Left lung (tissue), 10 donors: ENCODE measurements around the gene KRTAP10-1. TPM values are rescaled to one million over a fixed set of nuclear protein-coding genes. Genes with fewer than 3 reads are reported as not detected.

Experiments used
- ATAC-seq: fragments of 200-7000 bp; cut with Tn5 transposase; one replicate; pipeline ENCODE4 v1.9.1; 2020; ENCODE audit warnings: moderate library complexity
- DNase-seq, 4 donors: peaks; one replicate each; pipeline ENCODE4 v3.0.0-alpha.2; 2013 to 2020
- H3K27ac ChIP-seq, 2 donors: fragments of 200-600 bp; sonication (generic) in 1 of 2; one replicate each; pipeline versions ENCODE4 v1.5.0 to v1.8.0; 2020 to 2021
- H3K27me3 ChIP-seq, 2 donors: fragments of 200-600 bp; sonication (generic) in 1 of 2; one replicate each; pipeline versions ENCODE4 v1.5.0 to v1.8.0; 2020 to 2021
- H3K36me3 ChIP-seq, 2 donors: fragments of 200-600 bp; sonication (generic) in 1 of 2; one replicate each; pipeline versions ENCODE4 v1.5.0 to v1.8.0; 2020 to 2021
- H3K4me1 ChIP-seq, 2 donors: fragments of 200-600 bp; one replicate each; pipeline ENCODE4 v1.8.0; 2021
- H3K4me3 ChIP-seq, 2 donors: fragments of 200-600 bp; sonication (generic) in 1 of 2; one replicate each; pipeline versions ENCODE4 v1.5.0 to v1.8.0; 2020 to 2021; ENCODE audit warnings: mild to moderate bottlenecking in 1 of 2
- H3K9me3 ChIP-seq, 2 donors: fragments of 200-600 bp; sonication (generic) in 1 of 2; one replicate each; pipeline versions ENCODE4 v1.5.0 to v1.8.0; 2020 to 2021
- intact Hi-C, 2 donors: fragments of 100-400 bp; cut with DNase I; formaldehyde crosslinking; loops; one replicate each; pipeline versions ENCODE4 v1.11.2 to v1.14.2; 2022
- polyA plus RNA-seq, 6 donors: library from polyadenylated mRNA; unstranded; fragments of 120-200 nt; gene quantifications; one replicate each; pipeline ENCODE4 v1.2.1, GENCODE V29; 2013; ENCODE audit not compliant: insufficient read length in 6 of 6
- total RNA-seq, 2 donors: library from RNA; stranded (reverse); fragmentation: NEBNext Ultra II Directional; extraction: Animal tissue kit (Norgen Biotek cat#: 25700); gene quantifications; one replicate each; pipeline ENCODE4 v1.2.1, GENCODE V29; 2021
- TF ChIP-seq, protein P1 (sequence below), 2 donors: fragments of 200-600 bp; sonication (generic) in 1 of 2; IDR thresholded peaks; one replicate each; pipeline versions ENCODE4 v1.5.0 to v1.8.0; 2021; ENCODE audit warnings: antibody characterized with exemption in 2 of 2
- donor health status: DM: no; HTN: yes; CAD: no.
- donor health status: DM: no; HTN: no; CAD: no.

The KRTAP10-1 gene
- total and polyA plus RNA-seq, 8 donors: not detected

DNA sequence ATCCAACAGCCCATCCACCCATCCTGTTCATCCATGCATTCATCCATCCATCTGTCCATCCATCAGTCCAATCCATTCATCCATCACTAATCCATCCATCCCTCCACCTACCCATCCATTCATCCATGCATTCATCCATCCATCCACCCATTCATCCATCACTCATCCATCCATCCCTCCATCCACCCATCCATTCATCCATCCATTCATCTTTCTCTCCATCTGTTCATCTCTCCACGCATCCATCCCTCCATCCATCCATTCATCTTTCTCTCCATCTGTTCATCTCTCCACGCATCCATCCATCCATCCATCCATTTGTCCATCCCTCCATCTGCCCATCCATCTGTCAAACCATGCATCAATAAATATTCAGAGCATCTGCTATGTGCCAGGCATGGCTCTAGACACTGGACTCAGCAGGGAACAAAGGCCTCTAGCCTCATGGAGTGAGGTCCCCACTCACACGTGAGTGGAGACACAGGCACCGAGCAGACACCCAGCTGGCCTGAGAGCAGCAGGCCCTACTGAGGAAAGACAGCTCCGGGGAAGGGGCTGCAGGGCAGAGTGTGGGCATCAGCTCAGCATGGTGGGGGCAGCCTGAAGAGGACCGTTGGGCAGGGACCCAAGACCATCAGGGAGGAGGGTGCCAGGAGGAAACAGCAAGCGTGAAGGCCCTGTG lies 9.6 kb downstream of the KRTAP10-1 start:
- Histone ChIP-seq H3K4me1 (no peaks in the 10 kb centered on the region), H3K27me3 (peaks cover 0 to 20% of the 10 kb centered on the region in 2 donors), H3K9me3 (no peaks in the 10 kb centered on the region), H3K36me3 (no peaks in the 10 kb centered on the region), H3K27ac (no peak overlapping the region), H3K4me3 (no peak overlapping the region)
- ATAC-seq (no peak), DNase-seq (peak in 1 of 4 donors; percentile 16)
- TF ChIP-seq, protein P1, sequence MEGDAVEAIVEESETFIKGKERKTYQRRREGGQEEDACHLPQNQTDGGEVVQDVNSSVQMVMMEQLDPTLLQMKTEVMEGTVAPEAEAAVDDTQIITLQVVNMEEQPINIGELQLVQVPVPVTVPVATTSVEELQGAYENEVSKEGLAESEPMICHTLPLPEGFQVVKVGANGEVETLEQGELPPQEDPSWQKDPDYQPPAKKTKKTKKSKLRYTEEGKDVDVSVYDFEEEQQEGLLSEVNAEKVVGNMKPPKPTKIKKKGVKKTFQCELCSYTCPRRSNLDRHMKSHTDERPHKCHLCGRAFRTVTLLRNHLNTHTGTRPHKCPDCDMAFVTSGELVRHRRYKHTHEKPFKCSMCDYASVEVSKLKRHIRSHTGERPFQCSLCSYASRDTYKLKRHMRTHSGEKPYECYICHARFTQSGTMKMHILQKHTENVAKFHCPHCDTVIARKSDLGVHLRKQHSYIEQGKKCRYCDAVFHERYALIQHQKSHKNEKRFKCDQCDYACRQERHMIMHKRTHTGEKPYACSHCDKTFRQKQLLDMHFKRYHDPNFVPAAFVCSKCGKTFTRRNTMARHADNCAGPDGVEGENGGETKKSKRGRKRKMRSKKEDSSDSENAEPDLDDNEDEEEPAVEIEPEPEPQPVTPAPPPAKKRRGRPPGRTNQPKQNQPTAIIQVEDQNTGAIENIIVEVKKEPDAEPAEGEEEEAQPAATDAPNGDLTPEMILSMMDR (IDR thresholded peaks at IDR 0.05): no peak
- intact Hi-C loops: no loop called here

DNA sequence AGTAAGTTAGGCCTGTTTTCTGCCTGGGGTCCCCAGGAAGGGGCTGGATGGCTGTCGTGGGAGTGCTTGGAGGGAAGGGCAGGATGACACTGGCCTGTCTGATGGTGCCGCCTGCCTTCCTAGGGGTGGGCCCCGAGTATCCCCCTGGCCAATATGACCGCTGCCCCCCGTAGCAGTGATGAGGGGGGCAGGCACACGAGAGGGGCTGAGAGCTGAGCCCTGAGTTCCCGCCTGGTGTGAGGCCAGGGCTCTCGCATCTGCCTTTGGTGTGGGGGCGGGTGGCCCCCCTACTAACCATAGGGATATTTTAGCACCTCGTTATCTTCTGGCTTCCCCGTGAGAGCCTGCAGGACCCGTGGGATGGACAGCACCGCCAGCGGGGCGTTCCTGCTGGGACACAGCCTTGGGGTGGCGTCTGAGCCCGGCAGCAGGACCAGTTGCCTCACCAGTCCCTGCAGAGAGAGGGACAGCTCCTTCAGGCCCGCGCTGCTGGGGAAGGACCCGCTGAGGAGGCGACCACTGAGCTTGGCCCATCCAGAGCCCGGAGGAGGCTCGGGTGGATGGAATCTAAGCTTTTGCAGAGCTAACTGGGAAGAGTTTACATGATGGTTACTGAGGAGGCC lies 10.4 kb downstream of the KRTAP10-1 start:
- no peak overlapping the region for H3K4me3 ChIP-seq
- TF ChIP-seq, protein P1 (IDR thresholded peaks at IDR 0.05): no peak

DNA sequence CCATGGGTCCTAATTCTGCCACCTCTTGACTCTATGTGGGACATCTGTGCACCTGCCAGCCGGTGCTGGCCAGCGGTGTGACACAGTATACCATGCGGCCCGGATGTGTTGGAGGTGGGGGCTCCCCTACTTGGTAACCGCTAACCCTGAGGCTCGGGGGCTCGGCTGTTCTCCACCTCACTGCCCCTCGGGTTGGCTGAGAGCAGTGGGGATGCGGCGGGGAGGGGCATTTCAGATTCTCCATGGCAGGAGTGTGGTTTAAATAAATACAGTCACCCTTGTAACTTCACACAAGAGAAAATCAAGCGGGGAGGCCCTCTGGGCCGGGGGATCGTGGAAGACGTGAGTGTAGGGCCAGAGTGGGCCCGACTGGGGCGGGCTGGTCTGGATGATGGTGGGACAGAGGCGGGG lies 11.0 kb downstream of the KRTAP10-1 start:
- no peaks in the 10 kb centered on the region for H3K36me3 ChIP-seq
- H3K27ac ChIP-seq: no peak overlapping the region
- no peak for ATAC-seq
- DNase-seq: peak in 2 of 4 donors; percentile 11 to 53
- H3K4me3 ChIP-seq: no peak overlapping the region
- TF ChIP-seq, protein P1 (IDR thresholded peaks at IDR 0.05): no peak
- intact Hi-C loops: no loop called here
- no peaks in the 10 kb centered on the region for H3K4me1 ChIP-seq
- H3K27me3 ChIP-seq: peaks cover 0 to 20% of the 10 kb centered on the region in 2 donors
- no peaks in the 10 kb centered on the region for H3K9me3 ChIP-seq

More for the DNA sequence above, 10.4 kb downstream of the KRTAP10-1 start:
- Histone ChIP-seq H3K9me3 (no peaks in the 10 kb centered on the region), H3K27me3 (peaks cover 0 to 20% of the 10 kb centered on the region in 2 donors), H3K27ac (no peak overlapping the region), H3K36me3 (no peaks in the 10 kb centered on the region), H3K4me1 (no peaks in the 10 kb centered on the region)
- DNase-seq: peak in 2 of 4 donors; percentile 19 to 70
- intact Hi-C loops: no loop called here
- no peak for ATAC-seq

DNA sequence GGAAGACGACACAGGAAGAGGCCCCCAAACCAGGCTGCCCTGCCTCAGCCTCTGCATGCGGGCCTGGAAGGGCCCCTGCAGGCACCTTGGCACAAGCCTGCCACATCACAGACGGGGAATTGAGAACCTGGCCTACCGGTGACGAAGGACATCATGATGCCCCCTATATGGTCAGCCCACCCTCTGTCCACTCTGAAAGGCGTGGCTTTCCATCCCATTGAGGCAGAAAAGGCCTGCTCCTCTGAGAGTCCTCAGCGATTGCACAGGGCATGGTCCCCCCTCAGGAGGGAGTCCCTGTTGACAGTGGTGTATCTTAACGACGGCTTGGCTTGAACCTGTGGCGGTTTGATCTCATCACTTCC lies 11.4 kb downstream of the KRTAP10-1 start:
- Histone ChIP-seq H3K9me3 (no peaks in the 10 kb centered on the region), H3K27me3 (peaks cover 0 to 20% of the 10 kb centered on the region in 2 donors), H3K4me1 (no peaks in the 10 kb centered on the region), H3K36me3 (no peaks in the 10 kb centered on the region), H3K27ac (no peak overlapping the region), H3K4me3 (no peak overlapping the region)
- peak in 1 of 4 donors; percentile 25 for DNase-seq
- no peak for ATAC-seq
- TF ChIP-seq, protein P1 (IDR thresholded peaks at IDR 0.05): no peak
- intact Hi-C loops: no loop called here

DNA sequence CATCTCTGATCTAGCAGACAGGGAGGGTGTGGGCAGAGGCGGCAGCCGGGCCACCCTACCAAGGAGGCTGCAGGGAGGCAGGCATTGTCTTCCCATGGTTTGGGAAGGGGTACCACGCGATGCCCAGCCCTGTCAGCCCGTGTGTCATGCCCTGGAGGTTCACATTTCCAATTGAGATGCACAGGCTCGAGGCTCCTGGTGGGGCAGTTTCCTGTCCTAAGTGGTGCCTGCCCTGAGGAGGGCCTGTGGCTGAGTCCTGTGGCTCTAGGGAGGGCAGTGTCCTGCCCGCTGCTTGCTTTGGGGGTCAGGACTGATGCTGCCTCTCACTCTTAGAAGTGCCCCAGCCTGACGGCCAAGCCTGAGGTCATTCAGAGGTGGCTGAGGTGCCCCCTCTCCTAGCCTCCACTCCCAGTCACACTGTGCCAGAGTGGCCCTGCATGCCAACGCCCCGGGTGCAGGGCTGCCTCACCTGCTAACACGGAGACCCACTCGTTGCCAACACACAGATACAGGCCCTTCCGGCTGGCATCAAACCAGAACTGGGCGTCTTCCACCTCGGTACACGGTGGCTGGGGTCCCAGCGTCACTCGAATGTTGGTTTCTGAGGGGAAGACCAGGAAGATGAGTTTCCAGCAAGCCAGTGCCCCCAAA lies 11.9 kb downstream of the KRTAP10-1 start:
- Histone ChIP-seq H3K4me1 (no peaks in the 10 kb centered on the region), H3K4me3 (no peak overlapping the region), H3K36me3 (no peaks in the 10 kb centered on the region), H3K9me3 (no peaks in the 10 kb centered on the region), H3K27me3 (peaks cover 0 to 20% of the 10 kb centered on the region in 2 donors), H3K27ac (no peak overlapping the region)
- DNase-seq (peak in 2 of 4 donors; percentile 23 to 55), ATAC-seq (no peak)
- TF ChIP-seq, protein P1 (IDR thresholded peaks at IDR 0.05): no peak
- intact Hi-C loops: no loop called here
